Activated CD8-positive, alpha-beta memory T cell treated with anti-CD3 and anti-CD28 coated beads, Interleukin-2, amount 10 ng/mL, durations not matched to agents 7 days and 5 days (primary cell): ENCODE data around the gene OTOGL. TPM values are rescaled to one million over a fixed set of nuclear protein-coding genes. Genes with fewer than 3 reads are reported as not detected.

Source experiments
- ATAC-seq: fragments of 150-1000 bp; cut with Tn5 transposase; one replicate; pipeline ENCODE4 v1.10.0; 2021; ENCODE audit warnings: moderate library complexity
- CTCF ChIA-PET: fragments of 350-600 bp; sonication (Branson Sonifier 250); formaldehyde crosslinking; loops from one replicate; lab custom pipeline; 2021; ENCODE audit warnings: antibody characterized with exemption; lab: Charles Lee
- DNase-seq: peaks from one replicate; pipeline ENCODE4 v3.0.0-alpha.2; 2020
- H3K27ac Mint-ChIP-seq: one replicate; pipeline ENCODE4 v1.8.0; 2021; ENCODE audit warnings: mild to moderate bottlenecking, mixed read lengths
- H3K27me3 Mint-ChIP-seq: one replicate; pipeline ENCODE4 v1.8.0; 2021; ENCODE audit warnings: mixed read lengths
- H3K36me3 Mint-ChIP-seq: one replicate; pipeline ENCODE4 v1.8.0; 2021; ENCODE audit warnings: mild to moderate bottlenecking, mixed read lengths
- H3K4me1 Mint-ChIP-seq: one replicate; pipeline ENCODE4 v1.8.0; 2021; ENCODE audit warnings: mixed read lengths
- H3K4me3 Mint-ChIP-seq: one replicate; pipeline ENCODE4 v1.8.0; 2021; ENCODE audit warnings: mild to moderate bottlenecking, moderate library complexity, mixed read lengths
- H3K9me3 Mint-ChIP-seq: one replicate; pipeline ENCODE4 v1.8.0; 2022; ENCODE audit warnings: low read depth, mixed read lengths
- total RNA-seq, 2 experiments: library from RNA; stranded (reverse); gene quantifications; one replicate each; pipeline ENCODE4 v1.2.3, GENCODE V29; 2021

OTOGL gene
- total RNA-seq, 2 experiments from 2014 or later, result not detected

DNA sequence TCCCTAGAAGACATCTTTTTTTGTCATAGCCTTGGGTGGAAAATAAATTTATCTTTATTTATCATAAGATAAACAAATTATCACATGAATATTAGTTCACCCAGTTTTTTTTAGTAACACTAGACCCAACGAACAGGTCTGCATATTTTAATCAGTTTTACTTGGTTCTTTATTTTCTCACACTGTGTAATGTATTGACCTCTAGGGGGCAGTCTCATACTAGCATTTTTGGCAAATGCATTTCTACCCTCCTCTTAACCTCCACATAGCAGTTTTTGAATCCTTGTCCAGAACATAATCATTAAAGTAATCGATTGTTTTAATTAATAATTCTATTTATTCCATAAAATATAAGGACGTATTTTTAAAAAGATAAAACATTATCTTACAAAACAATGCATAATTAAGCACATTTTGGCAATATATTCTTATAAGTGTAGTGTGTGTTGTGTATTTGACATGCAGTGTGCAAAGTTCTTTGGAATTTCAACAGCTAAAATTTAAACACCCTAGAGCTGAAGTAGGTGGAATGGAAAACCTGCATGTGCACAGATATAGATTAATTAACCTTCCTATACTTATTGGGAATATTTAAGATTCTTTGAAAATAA is 313.1 kb downstream of the OTOGL start:
- Mint-ChIP-seq H3K4me1 (no peaks in the 10 kb centered on the region), H3K4me3 (no peak overlapping the region), H3K36me3 (no peaks in the 10 kb centered on the region), H3K27me3 (no peaks in the 10 kb centered on the region), H3K27ac (no peak overlapping the region), H3K9me3 (no peaks in the 10 kb centered on the region)
- ATAC-seq (peak; percentile 53), DNase-seq (no peak)
- CTCF ChIA-PET, result no interaction called here

DNA sequence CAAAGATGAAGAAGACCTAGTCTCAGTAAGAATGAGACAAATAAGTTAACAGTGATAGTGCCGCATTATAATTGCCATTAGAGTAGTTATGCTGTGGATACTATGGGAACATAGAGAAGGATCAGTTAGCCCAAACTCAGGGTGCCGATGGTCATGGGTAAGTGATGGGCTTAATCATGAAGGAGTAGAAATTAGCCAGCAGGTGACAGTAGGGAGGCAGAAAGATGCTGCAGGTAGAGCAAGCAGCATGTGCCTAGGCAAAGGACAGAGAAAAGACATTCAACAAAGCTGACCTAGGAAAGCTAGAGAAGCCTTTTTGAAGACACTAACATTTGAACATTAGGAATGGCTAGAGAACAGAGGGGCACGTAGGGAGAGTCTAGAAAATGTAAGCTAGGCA is 314.1 kb downstream of the OTOGL start:
- Mint-ChIP-seq H3K9me3 (no peaks in the 10 kb centered on the region), H3K27me3 (no peaks in the 10 kb centered on the region), H3K4me1 (no peaks in the 10 kb centered on the region), H3K27ac (no peak overlapping the region), H3K36me3 (no peaks in the 10 kb centered on the region), H3K4me3 (no peak overlapping the region)
- CTCF ChIA-PET, result no interaction called here
- ATAC-seq (no peak), DNase-seq (no peak)

DNA sequence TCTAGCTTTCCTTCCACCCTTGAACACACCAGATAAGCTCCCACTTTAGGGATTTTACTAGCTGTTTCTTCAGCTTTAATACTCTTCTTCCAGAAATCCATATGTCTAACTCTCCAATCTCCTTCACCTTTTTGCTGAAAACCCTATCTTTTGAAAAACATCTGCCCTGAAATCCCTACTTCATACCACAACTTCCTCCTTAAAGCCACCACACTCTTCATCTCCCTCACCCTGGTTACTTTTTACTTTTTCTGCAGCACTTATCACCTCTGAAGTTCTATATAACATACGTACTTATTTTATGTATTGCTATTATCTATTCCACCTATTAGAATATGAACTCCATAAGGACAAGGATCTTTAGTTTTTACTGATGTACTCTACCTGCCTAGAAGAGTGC is 316.1 kb downstream of the OTOGL start:
- ATAC-seq (no peak), DNase-seq (no peak)
- Mint-ChIP-seq H3K4me1 (no peaks in the 10 kb centered on the region), H3K27me3 (no peaks in the 10 kb centered on the region), H3K27ac (no peak overlapping the region), H3K36me3 (no peaks in the 10 kb centered on the region), H3K9me3 (no peaks in the 10 kb centered on the region), H3K4me3 (no peak overlapping the region)
- CTCF ChIA-PET, result no interaction called here

DNA sequence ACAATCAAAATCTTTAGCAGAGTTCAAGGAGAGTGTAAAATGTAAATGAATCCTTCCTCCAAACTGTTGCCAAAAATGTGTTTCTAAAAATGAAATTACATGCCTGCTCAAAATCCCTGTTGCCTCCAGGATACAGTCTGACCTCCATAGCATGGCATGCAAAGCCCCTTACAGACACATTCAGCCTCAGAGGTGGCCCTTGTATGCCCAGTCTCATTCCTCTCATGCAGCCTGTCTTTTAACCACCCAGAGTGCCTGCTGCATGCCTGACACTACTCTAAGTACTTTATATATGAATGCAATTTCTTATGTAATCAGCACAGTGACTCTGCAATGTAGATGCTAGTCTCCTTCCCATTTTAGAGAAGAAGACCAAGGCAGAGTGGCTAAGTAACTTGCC is 320.3 kb downstream of the OTOGL start:
- Mint-ChIP-seq H3K4me3 (no peak overlapping the region), H3K36me3 (no peaks in the 10 kb centered on the region), H3K9me3 (no peaks in the 10 kb centered on the region), H3K27me3 (no peaks in the 10 kb centered on the region), H3K4me1 (no peaks in the 10 kb centered on the region), H3K27ac (no peak overlapping the region)
- ATAC-seq (no peak), DNase-seq (no peak)
- CTCF ChIA-PET, result no interaction called here

DNA sequence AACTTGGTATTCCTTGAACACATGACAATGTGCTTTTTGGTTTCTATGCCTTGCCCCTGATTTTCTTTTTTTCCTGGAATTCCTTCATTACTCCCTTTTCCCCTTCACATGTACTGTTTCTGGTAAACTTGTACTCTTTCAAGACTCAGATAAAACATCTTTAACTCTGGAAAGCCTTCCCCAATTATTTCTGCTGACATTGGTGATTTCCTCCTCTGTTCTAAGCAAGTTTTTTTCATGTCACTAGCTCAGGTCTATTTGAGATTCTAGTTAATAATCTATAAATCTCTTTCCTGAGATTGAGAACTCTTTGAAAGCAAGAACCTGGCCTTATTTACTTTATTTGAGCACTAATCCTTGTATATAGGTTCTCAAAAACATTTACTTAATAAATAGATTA is 320.7 kb downstream of the OTOGL start:
- H3K27ac Mint-ChIP-seq, result no peak overlapping the region
- DNase-seq, result no peak

DNA sequence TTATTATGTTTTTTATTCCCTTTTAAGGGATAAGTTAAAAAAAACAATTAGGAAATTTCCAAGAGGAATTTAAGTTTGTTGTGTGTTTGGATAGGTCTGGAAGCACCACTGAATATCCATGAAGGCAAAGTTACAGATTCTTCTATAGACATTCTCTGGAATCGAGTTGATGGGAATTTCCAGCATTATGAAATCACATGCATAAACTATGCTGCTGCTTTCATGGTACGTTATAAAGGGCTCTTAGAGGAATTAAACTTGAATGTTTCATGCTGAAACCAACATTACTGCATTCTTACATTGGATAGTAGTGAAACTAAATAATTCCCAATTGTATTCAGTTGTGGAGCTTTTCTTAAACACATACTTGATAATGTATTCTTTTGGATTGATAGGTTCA is 323.2 kb downstream of the OTOGL start:
- Mint-ChIP-seq H3K36me3 (no peaks in the 10 kb centered on the region), H3K27me3 (no peaks in the 10 kb centered on the region), H3K27ac (no peak overlapping the region), H3K9me3 (no peaks in the 10 kb centered on the region), H3K4me3 (no peak overlapping the region), H3K4me1 (no peaks in the 10 kb centered on the region)
- DNase-seq (no peak), ATAC-seq (no peak)
- CTCF ChIA-PET, result no interaction called here

More for the DNA sequence above, 320.7 kb downstream of the OTOGL start:
- CTCF ChIA-PET, result no interaction called here
- Mint-ChIP-seq H3K27me3 (no peaks in the 10 kb centered on the region), H3K9me3 (no peaks in the 10 kb centered on the region), H3K4me3 (no peak overlapping the region), H3K36me3 (no peaks in the 10 kb centered on the region), H3K4me1 (no peaks in the 10 kb centered on the region)
- ATAC-seq, result no peak

Other genes with a start within 250 kb of the OTOGL start
- 100 to 1,000 TPM; 104 to 108 TPM for gene PPP1R12A, start 164.4 kb upstream of the OTOGL start, total RNA-seq